Muscle layer of colon (tissue), 2 donors: Measurements from ENCODE around the gene RGS4.
A peak's percentile ranks its signal among the peaks of the same experiment; 100 is the strongest.

Experiments
- H3K27ac ChIP-seq: one replicate; pipeline ENCODE4 v1.7.0; 2013; ENCODE audit warnings: low read depth, mild to moderate bottlenecking, low read length, moderate library complexity
- H3K27me3 ChIP-seq, 2 donors: one replicate each; pipeline ENCODE4 v1.7.0; 2013; ENCODE audit warnings: low read length in 2 of 2, mild to moderate bottlenecking in 2 of 2; ENCODE audit not compliant: insufficient read depth in 2 of 2, control insufficient read depth in 1 of 2
- H3K36me3 ChIP-seq: one replicate; pipeline ENCODE4 v1.7.0; 2013; ENCODE audit warnings: mild to moderate bottlenecking, low read length; ENCODE audit not compliant: insufficient read depth
- H3K4me1 ChIP-seq: one replicate; pipeline ENCODE4 v1.7.0; 2013; ENCODE audit warnings: mild to moderate bottlenecking, low read length; ENCODE audit not compliant: insufficient read depth
- H3K4me3 ChIP-seq, 2 donors: one replicate each; pipeline ENCODE4 v1.7.0; 2013; ENCODE audit warnings: low read length in 2 of 2, low read depth in 1 of 2, mild to moderate bottlenecking in 1 of 2, moderate library complexity in 1 of 2
- H3K9ac ChIP-seq: one replicate; pipeline ENCODE4 v1.7.0; 2013; ENCODE audit warnings: low read length
- H3K9me3 ChIP-seq: one replicate; pipeline ENCODE4 v1.7.0; 2013; ENCODE audit warnings: mild to moderate bottlenecking, low read length
- donor health status: abdominal sarcoma.
- donor health status: Adenocarcinoma of cecum.

Gene RGS4

DNA sequence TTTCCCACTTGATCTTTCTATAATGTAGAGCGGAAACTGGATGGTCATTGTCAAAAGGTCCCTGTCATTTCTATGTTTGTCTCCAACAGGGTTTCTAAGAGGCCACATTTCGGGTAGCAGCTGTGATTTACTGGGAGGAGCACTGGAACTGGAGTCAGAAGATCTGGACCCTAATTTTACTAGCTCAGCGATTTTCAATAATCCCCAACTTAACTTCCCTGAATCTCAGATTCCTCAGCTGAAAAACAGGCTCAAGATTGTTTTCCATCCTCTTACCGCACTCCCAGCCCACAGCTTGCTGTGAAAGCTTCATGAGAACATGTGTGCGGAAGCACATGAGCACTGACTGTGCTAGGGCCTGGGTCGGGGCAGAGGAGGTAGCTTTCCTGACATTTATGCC is 19.9 kb upstream of the RGS4 start:
- Histone ChIP-seq H3K4me3 (no peak overlapping the region), H3K9me3 (no peaks in the 10 kb centered on the region), H3K27me3 (no peaks in the 10 kb centered on the region), H3K9ac (no peak overlapping the region), H3K36me3 (no peaks in the 10 kb centered on the region), H3K27ac (no peak overlapping the region), H3K4me1 (no peaks in the 10 kb centered on the region)

DNA sequence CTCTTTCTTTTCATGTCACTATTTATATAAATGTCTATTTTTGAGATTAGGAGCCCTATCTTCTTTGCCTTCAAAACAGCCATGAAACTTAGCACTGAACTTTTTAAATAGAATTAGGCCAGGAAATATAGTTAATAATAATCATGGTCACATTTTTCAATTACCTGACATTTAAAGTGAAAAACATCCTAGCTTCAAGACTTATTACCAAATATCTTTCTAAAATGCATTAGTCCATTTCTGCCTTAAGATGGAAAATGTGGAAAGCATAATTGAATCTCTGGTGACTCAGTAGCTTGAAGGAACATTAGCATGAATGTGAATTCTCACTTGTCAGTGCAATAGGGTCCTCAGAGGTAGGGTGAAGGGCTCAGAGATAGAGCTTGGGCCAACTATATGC is 18.7 kb upstream of the RGS4 start:
- Histone ChIP-seq H3K4me1 (no peaks in the 10 kb centered on the region), H3K27me3 (no peaks in the 10 kb centered on the region), H3K9ac (no peak overlapping the region), H3K36me3 (no peaks in the 10 kb centered on the region), H3K9me3 (no peaks in the 10 kb centered on the region), H3K27ac (no peak overlapping the region), H3K4me3 (no peak overlapping the region)

DNA sequence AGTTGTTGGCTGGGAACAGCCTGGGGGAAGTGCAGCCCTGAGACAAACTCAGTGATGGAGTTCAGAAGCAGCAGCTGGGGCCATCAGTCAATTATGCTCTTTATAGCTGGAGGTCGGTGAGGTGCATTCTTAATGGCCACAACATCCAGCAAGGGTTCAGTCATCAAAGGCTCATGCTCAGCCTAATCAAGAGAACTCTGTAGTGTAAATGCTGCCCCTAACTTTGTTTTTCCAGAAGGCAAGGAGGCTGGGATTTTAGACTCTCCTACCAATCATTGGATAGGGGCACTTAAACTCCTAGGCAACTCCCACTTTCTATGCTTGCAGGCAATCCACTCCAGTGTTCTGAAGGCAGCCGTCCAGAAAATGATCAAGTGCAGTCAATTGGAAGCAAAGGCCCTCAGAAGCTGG is 15.0 kb upstream of the RGS4 start:
- Histone ChIP-seq H3K9me3 (no peaks in the 10 kb centered on the region), H3K27ac (no peak overlapping the region), H3K9ac (no peak overlapping the region), H3K27me3 (no peaks in the 10 kb centered on the region), H3K4me1 (no peaks in the 10 kb centered on the region), H3K4me3 (no peak overlapping the region), H3K36me3 (no peaks in the 10 kb centered on the region)

DNA sequence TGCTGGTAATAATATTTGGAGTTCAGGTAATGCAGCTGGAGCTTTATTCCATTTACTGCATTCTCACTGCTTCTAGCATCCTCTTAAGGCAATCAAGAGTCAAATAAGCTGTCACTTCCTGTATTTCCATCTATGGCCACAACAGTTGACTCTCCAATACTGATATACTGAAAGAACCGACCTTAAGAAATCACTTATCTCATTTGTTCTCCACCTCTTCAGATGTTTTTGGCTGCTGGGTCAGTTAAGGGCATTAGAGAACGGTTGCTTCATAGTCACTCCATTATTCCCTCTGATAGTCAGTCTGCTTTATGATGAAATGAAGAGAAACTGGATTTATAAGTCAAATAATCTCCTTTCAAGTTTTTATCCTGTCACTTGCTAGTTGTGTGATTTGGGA is 14.2 kb upstream of the RGS4 start:
- H3K27ac ChIP-seq: no peak overlapping the region
- no peak overlapping the region for H3K4me3 ChIP-seq
- H3K27me3 ChIP-seq: no peaks in the 10 kb centered on the region
- H3K4me1 ChIP-seq: no peaks in the 10 kb centered on the region
- no peak overlapping the region for H3K9ac ChIP-seq
- H3K36me3 ChIP-seq: no peaks in the 10 kb centered on the region
- no peaks in the 10 kb centered on the region for H3K9me3 ChIP-seq

DNA sequence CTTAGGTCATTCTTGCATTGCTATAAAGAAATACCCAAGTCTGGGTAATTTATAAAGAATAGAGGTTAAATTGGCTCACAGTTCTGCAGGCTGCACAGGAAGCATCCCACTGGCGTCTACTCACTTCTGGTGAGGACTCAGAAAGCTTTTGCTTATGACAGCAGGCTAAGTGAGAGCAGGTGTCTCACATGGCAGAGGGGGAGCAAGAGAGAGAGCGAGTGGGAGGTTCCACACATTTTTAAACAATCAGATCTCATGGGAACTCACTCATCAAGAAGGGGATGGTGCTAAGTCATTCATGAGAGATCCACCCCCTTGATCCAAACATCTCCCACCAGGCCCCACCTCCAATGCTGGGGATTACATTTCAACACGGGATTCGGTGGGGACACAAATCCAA is 13.6 kb upstream of the RGS4 start:
- H3K36me3 ChIP-seq: no peaks in the 10 kb centered on the region
- H3K4me3 ChIP-seq: no peak overlapping the region
- H3K27me3 ChIP-seq: no peaks in the 10 kb centered on the region
- no peak overlapping the region for H3K27ac ChIP-seq
- no peaks in the 10 kb centered on the region for H3K4me1 ChIP-seq
- no peak overlapping the region for H3K9ac ChIP-seq
- H3K9me3 ChIP-seq: no peaks in the 10 kb centered on the region

DNA sequence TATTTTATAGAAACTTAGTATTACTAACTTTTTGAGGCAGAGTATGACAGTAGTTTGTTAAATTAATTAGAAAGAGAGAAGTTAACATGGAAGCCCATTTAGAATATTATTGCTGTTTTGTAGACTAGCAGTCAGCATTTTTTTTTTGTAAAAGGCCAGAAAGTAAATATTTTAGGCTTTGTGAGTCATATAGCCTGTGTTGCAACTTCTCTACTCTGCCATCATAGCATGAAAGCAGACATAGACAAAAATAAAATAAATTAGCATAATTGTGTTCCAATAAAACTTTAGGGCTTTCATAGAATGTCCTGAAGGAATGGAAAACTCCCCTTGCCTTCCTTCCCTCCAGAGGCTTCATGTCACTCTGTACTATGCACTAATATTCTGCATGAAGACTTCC is 12.3 kb upstream of the RGS4 start:
- Histone ChIP-seq H3K9ac (no peak overlapping the region), H3K27ac (no peak overlapping the region), H3K27me3 (no peaks in the 10 kb centered on the region), H3K4me3 (no peak overlapping the region), H3K9me3 (no peaks in the 10 kb centered on the region), H3K36me3 (no peaks in the 10 kb centered on the region), H3K4me1 (no peaks in the 10 kb centered on the region)

DNA sequence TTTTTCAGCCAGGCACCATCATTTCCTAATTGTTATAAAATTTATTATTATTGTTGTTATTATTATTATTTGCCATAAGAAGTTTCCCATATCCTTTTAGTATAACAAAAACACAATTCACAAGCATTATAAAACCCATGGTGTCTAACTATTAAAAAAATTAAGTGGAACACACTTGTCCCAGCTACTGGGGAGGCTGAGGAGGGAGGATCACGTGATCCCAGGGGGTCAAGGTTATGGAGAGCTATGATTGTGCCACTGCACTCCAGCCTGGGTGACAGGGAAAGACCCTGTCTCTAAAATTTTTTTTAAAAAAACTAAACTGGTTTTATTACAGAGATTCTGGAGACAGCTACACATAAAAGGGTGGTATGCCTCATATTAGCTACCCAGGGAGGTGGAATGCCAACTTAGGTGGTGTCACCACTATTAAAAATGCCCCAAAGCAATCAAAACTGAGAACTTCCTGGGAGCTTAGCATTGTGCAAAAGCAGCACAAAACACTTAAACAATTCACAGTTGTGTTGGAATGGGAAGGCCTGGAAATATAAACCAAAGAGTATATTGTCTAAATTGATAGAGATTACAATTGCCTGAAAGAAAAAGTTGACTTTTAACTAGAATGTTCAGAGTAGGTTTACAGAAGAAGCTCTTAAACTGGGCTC is 8.7 kb upstream of the RGS4 start:
- H3K9ac ChIP-seq: no peak overlapping the region
- no peaks in the 10 kb centered on the region for H3K9me3 ChIP-seq
- H3K4me1 ChIP-seq: no peaks in the 10 kb centered on the region
- H3K27ac ChIP-seq: no peak overlapping the region
- no peaks in the 10 kb centered on the region for H3K36me3 ChIP-seq
- no peaks in the 10 kb centered on the region for H3K27me3 ChIP-seq
- no peak overlapping the region for H3K4me3 ChIP-seq

DNA sequence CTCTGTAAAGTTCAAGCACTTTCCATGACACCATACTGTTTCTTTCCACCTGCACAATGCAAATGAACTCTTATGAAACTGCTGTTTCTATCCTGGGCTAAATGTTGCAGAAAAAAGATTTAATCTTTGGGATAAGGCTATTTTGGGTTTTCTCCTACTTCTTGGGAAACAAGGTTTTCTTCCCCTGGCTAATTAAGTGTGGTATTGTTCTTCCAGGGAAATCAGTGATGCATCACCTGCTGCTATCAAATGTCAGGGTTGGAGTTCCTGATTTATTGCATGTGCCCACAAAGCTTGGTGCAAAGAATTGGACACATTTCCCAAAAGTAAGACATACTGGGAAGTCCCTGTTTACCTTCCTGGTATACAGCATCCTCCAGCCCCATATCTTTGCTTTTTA is 6.0 kb upstream of the RGS4 start:
- Histone ChIP-seq H3K4me3 (no peak overlapping the region), H3K9me3 (no peaks in the 10 kb centered on the region), H3K9ac (no peak overlapping the region), H3K4me1 (no peaks in the 10 kb centered on the region), H3K27me3 (no peaks in the 10 kb centered on the region), H3K36me3 (no peaks in the 10 kb centered on the region), H3K27ac (no peak overlapping the region)

DNA sequence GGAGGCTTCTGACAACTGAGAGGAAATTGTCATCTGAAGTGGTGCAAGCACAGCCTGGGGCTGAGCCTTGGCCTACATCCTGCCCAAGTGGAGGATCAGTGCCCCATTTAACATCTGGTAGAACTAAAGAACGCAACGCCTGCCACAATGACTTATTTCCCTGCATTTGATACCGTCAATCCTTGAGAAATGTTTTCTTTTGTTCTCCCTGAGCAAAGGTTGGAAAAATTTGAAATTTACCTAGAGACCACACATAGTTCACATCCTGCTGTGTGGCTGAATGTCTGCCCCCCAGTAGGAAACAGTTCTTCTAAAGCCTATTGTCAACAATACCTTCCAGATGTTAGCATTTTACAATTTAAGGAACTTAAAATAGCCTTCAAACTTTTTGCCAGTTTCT is 5.6 kb upstream of the RGS4 start:
- no peak overlapping the region for H3K27ac ChIP-seq
- no peak overlapping the region for H3K9ac ChIP-seq
- H3K9me3 ChIP-seq: no peaks in the 10 kb centered on the region
- no peaks in the 10 kb centered on the region for H3K4me1 ChIP-seq
- no peak overlapping the region for H3K4me3 ChIP-seq
- H3K36me3 ChIP-seq: no peaks in the 10 kb centered on the region
- H3K27me3 ChIP-seq: no peaks in the 10 kb centered on the region

DNA sequence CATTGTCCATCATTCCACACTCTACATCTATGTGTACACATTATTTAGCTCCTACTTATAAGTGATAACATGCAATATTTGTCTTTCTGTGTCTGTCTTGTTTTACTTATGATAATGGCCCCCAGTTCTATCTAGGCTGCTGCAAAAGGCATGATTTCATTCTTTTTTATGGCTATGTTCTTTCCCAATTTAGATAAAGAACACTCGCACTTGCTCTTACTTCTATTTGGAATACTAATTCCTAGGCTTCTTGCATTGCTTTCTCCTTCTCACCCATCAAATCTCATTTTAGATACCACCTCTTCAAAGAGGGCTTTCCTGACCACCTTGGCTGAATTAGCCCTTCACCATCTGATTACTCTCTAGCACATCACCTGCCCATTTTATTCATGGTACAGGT is 3.0 kb upstream of the RGS4 start:
- no peak overlapping the region for H3K9ac ChIP-seq
- H3K27ac ChIP-seq: no peak overlapping the region
- H3K4me3 ChIP-seq: no peak overlapping the region
- H3K27me3 ChIP-seq: no peaks in the 10 kb centered on the region
- H3K36me3 ChIP-seq: no peaks in the 10 kb centered on the region
- no peaks in the 10 kb centered on the region for H3K9me3 ChIP-seq
- peaks cover 6% of the 10 kb centered on the region for H3K4me1 ChIP-seq

DNA sequence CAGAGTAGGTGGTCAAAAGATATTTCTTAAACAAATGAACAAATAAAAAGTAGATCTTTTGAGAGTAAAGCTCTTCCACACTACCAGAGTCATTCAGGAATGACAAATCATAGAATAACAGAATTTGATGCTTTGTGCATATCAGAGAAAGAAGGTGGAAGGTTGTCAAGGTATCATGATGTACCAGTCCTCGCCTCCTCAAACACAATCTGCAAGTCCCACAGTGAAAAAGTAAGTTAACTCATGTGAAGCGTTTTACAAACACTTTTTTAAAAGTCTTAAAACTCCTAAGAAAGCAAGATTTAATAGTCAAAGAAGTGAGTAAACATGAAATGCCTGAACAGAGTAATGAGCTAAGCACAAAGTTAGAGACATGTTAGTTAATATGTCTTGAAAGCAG is 2.5 kb upstream of the RGS4 start:
- Histone ChIP-seq H3K4me1 (peaks cover 6% of the 10 kb centered on the region), H3K36me3 (no peaks in the 10 kb centered on the region), H3K4me3 (no peak overlapping the region), H3K9me3 (no peaks in the 10 kb centered on the region), H3K27me3 (no peaks in the 10 kb centered on the region), H3K27ac (no peak overlapping the region), H3K9ac (no peak overlapping the region)

DNA sequence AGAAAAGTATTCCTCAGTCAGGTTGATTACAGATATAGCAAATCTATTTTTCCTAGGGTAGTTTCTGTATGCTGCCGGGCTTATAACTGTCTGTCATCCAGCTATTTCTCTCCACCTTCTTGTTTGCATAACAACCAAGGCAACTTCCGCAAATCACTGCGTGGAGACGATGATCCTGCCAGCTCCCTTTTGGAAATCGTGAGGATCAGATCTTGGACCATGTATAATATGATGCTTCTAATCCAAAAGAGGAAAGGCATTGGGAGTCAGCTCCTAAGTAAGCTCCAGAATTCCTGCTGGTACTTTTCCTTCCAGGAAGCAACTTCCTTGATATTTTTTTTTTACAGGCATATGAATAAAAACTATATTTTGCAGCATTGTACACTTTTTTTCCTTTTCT is 445 bp upstream of the RGS4 start:
- H3K36me3 ChIP-seq: no peaks in the 10 kb centered on the region
- no peaks in the 10 kb centered on the region for H3K27me3 ChIP-seq
- H3K27ac ChIP-seq: peak overlapping the region; percentile 74
- H3K9ac ChIP-seq: no peak overlapping the region
- H3K4me1 ChIP-seq: peaks cover 6% of the 10 kb centered on the region
- H3K4me3 ChIP-seq: peak overlapping the region; percentile 9 to 43
- H3K9me3 ChIP-seq: no peaks in the 10 kb centered on the region
